ENCODE data around the gene DYNC1I2. TPM values are rescaled to one million over a fixed set of nuclear protein-coding genes. Genes with fewer than 3 reads are reported as not detected.

Gene DYNC1I2
- 61.1 and 70.9 TPM in 2 replicates for total RNA-seq (2014; rRNA removed; shearing (Covaris generic))
- polyA plus RNA-seq (2014; cell fraction: nucleus; rRNA removed) = 51.0 and 67.9 TPM in 2 replicates

DNA sequence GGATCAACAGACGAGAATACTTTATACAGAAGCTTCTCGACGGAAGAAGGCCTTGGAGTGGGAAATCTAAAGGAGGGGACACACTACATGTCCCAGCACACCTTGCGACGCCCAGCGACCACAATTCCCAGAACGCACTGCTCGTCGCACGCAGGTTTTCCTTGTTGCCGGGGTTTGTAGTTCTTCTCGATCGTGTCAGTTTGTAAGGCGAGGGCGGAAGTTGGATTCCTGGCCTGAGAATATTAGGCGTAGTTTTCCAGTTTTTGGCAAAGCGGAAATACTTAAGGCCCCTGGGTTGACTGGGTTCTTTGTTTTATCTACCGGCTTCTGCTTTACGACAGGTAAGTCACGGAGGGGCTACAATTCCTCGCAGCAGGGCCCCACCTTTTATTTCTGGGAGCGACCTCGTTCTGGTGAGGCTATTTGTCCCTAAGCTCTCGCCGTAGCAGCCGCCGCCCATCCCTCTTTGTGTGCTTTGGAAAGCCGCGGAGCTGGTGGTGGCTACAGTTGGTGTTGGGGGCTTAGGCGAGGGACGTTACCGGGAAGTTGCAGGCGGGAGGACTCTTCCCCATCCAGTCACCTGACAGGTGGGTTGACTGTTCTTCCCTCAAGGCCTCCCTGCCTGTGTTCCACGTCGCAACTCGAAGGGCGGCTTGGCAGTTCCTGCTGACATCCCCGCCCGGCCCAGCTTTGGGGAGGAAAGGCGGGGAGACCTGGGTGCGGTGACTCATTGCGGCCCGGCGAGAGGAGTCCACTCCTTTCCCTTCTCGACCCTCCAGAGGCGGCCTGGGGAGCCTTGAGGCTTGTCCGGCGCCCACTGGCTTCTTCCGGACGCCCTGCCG is at the start of gene DYNC1I2:
DYNC1I2 (plus strand) TSS at position 183 of the 842 bp plus-strand sequence. CDS start 2,687 bp downstream, outside the sequence.
- DNase-seq (ENCODE audit: extremely low read depth, low read depth) = peak; percentile 93

DNA sequence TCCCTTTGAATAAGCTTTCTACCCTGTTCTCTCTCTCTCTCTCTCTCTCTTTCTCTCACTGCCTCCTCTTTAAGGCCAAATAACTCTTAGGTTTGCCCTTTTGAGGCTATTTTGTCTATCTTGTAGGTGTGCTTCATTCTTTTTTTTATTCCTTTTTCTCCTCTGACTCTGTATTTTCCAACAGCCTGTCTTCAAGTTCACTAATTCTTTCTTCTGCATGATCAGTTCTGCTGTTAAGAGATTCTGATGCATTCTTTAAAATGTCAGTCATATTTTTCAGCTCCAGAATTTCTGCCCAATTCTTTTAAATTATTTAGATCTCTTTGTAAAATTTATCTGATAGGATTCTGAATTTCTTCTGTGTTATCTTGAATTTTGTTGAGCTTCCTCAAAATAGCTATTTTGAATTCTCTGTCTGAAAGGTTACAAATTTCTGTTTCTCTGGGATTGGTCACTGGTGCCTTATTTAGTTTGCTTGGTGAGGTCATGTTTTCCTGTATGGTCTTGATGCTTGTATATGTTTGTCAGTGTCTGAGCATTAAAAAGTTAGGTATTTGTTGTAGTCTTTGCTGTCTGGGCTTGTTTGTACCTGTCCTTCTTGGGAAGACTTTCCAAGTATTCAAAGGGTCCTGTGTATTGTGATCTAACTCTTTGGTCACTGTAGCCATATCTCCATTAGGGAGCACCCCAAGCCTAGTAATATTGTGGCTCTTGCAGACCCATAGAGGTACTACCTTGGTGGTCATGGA is 35.4 kb upstream of the DYNC1I2 start:
- no peak for DNase-seq (ENCODE audit: extremely low read depth, low read depth)

- DNase-seq (ENCODE audit: extremely low read depth, low read depth) = no peak
Measured at GRCh38 chr2:171652416-171652785, 34.9 kb upstream of the DYNC1I2 start.

GRCh38 chr2:171655586-171655985 is 31.7 kb upstream of the DYNC1I2 start:
- no peak for DNase-seq (ENCODE audit: extremely low read depth, low read depth)

- DNase-seq (ENCODE audit: extremely low read depth, low read depth) = no peak
Measured at GRCh38 chr2:171667041-171667440, 20.2 kb upstream of the DYNC1I2 start.

GRCh38 chr2:171668183-171668582 is 19.1 kb upstream of the DYNC1I2 start:
- DNase-seq (ENCODE audit: extremely low read depth, low read depth) = no peak

DNA sequence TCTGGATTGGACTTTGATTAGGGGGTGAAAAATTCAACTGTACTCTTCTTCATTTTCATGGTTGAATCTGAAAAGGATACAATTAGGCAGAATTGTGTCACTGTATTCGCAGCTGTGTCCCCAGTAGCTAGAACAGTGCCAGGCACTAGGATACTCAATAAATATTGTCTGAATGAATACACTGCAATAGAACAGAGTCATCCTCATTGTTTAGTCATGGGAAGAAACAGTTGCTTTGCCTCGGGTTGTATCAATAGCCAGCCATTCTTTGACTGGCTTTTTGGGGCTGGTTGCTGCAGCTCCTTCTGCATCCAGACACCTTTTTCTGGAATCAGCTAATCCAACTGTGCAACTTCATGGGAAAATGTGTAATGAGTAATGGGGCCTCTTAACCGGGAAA is 18.1 kb upstream of the DYNC1I2 start:
- no peak for DNase-seq (ENCODE audit: extremely low read depth, low read depth)

DNA sequence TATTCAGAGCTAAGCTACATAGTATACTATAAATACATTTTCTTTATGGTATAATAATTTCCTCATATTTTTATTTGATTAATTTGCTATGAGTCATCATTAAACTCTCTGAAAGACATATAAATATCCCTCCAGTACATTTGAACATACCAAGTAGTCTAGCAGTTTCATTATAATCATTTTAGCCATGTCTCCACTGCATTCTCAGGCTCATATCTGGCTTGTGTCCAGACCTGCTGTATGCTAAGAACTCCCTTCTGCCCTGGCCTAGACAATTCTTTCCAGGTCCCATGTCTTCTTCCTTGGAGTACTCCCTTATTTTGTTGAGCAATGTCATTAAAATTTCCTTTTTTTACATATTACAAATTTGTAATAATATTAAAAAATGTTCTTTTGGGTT is 16.6 kb upstream of the DYNC1I2 start:
- no peak for DNase-seq (ENCODE audit: extremely low read depth, low read depth)

DNA sequence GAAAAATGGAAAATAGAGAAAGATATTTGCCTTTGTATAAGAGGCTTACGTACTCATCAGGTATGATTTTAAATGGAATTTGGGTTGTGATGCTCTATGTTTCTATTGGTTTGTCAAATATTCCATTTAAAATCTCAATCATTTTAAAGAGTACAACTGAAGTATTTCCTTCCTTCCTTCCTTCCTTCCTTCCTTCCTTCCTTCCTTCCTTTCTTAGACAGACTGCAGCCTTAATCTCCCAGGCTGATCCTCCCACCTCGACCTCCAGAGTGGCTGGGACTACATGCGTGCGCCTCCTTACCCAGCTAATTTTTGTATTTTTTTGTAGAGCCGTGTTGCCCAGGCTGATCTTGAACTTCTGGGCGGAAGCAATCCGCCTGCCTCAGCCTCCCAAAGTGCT is 15.4 kb upstream of the DYNC1I2 start:
- no peak for DNase-seq (ENCODE audit: extremely low read depth, low read depth)

GRCh38 chr2:171673905-171674304 is 13.4 kb upstream of the DYNC1I2 start:
- no peak for DNase-seq (ENCODE audit: extremely low read depth, low read depth)

- DNase-seq (ENCODE audit: extremely low read depth, low read depth) = no peak
Measured at GRCh38 chr2:171675810-171676345, 11.4 kb upstream of the DYNC1I2 start.

GRCh38 chr2:171678619-171679018 is 8.7 kb upstream of the DYNC1I2 start:
- no peak for DNase-seq (ENCODE audit: extremely low read depth, low read depth)

DNA sequence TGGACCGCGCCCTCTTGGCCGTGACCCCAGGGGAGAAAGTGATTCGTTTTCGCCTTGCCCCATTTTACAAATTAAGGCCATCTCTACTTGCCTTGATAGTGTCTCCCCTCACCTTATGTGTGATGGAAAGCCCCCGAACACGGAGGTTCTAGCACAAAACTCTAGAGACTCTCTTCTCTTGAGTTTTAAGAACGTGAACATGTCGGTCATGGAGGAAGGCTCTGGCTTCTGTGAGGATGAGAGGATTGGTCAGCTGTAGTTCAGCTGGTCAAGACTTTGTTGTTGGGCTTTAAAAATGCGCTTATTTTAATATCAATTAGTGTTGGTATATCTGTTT is 828 bp downstream of the DYNC1I2 start:
- no peak for DNase-seq (ENCODE audit: extremely low read depth, low read depth)

- no peak for DNase-seq (ENCODE audit: extremely low read depth, low read depth)
Measured at GRCh38 chr2:171692331-171692730, 5.1 kb downstream of the DYNC1I2 start.

DNA sequence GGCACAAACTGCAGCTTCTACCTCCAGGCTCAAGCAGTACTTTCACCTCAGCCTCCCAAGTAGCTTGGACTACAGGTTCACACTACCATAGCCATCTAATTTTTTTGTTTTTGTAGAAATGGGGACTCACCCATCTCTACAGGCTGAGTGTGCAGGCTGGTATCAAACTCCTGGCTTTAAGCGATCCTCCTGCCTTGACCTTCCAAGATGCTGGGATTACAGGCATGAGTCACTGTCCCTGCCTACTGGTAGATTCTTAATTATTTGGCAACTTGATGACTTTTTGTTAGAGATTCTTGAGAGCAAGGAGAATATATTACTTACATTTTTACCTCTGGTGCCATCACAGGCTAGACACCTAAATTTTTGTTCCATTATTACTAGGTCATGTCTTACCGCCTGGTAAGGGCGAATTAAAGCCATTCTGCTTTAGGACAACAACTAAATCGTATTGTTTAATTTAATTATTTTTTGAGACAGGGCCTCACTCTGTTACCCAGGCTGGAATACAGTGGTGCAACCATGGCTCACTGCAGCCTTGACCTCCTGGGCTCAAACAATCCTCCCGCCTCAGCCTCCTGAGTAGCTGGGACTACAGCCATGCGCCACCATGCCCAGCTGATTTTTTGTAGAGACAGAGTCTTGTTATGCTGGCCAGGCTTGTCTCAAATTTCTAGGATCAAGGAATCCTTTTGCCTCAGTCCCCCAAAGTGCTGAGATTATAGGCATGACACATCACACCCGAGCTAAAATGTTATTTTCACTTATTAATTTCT is 15.7 kb downstream of the DYNC1I2 start:
- DNase-seq (ENCODE audit: extremely low read depth, low read depth) = no peak

- peak; percentile 37 for DNase-seq (ENCODE audit: extremely low read depth, low read depth)
Measured at GRCh38 chr2:171703574-171704347, 16.5 kb downstream of the DYNC1I2 start.

GRCh38 chr2:171706152-171706803 is 19.0 kb downstream of the DYNC1I2 start:
- DNase-seq (ENCODE audit: extremely low read depth, low read depth) = peak; percentile 23

- DNase-seq (ENCODE audit: extremely low read depth, low read depth) = no peak
Measured at GRCh38 chr2:171707752-171708151, 20.5 kb downstream of the DYNC1I2 start.

DNA sequence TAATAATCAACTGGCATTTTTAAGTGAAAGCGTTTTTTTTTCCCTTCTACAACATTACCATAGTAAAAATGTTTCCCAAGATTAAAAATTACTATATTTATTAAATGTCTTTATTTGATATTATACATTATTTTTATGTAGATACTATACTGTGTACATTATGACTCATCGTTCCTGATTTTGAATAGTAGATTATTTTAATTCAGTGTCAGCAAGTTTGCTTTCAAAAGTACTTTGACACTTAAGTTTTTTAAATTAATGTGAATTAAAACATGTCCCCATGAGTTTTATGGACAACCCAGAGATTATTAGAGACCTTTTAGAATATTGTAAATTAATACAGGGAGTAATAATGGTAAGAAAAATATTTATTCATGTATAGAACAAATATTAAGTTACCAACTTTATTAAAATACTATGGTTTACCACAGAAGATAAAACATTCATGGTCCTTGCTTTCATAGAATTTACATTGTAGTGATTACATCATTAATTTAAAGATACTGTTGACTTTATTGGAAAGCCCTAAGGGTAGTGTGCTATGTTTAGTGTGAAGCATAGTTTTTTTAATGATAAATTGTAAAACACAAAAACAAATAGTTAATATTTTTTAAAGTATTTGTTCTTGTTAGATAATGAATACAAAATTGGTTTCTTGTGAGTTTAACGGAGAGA is 21.9 kb downstream of the DYNC1I2 start:
- no peak for DNase-seq (ENCODE audit: extremely low read depth, low read depth)
